ENCODE measurements around the gene PNPO.
A peak's percentile ranks its signal among the peaks of the same experiment; 100 is the strongest.

Gene PNPO

GRCh38 chr17:47966079-47966519 is 24.7 kb downstream of the PNPO start:
- TF ChIP-seq CTCF (IDR thresholded peaks at IDR 0.05; ENCODE audit: control insufficient read depth, extremely low read depth, insufficient read depth) = no peak
- H3K4me3 ChIP-seq (ENCODE audit: low read depth, low read length) = no peak overlapping the region
- no peak for DNase-seq (ENCODE audit: low read depth)

GRCh38 chr17:47967607-47968252 is 26.4 kb downstream of the PNPO start:
- TF ChIP-seq CTCF (IDR thresholded peaks at IDR 0.05; ENCODE audit: control insufficient read depth, extremely low read depth, insufficient read depth) = no peak
- H3K4me3 ChIP-seq (ENCODE audit: low read depth, low read length) = no peak overlapping the region
- DNase-seq (ENCODE audit: low read depth) = no peak

GRCh38 chr17:47968836-47969235 is 27.5 kb downstream of the PNPO start:
- no peak overlapping the region for H3K4me3 ChIP-seq (ENCODE audit: low read depth, low read length)
- DNase-seq (ENCODE audit: low read depth) = no peak
- no peak for TF ChIP-seq CTCF (IDR thresholded peaks at IDR 0.05; ENCODE audit: control insufficient read depth, extremely low read depth, insufficient read depth)

- no peak overlapping the region for H3K4me3 ChIP-seq (ENCODE audit: low read depth, low read length)
- TF ChIP-seq CTCF (IDR thresholded peaks at IDR 0.05; ENCODE audit: control insufficient read depth, extremely low read depth, insufficient read depth) = no peak
- DNase-seq (ENCODE audit: low read depth) = no peak
Observed at GRCh38 chr17:47969930-47970724, 28.8 kb downstream of the PNPO start.

GRCh38 chr17:47970725-47971499 is 29.5 kb downstream of the PNPO start, which contains the start of gene CDK5RAP3:
TSS of gene CDK5RAP3 (plus strand) at chr17:47971113. CDS start at chr17:47971147, 34 bp downstream.
- DNase-seq (ENCODE audit: low read depth) = peak; percentile 97

More at GRCh38 chr17:47970725-47971499, 29.5 kb downstream of the PNPO start, which contains the start of gene CDK5RAP3:
- peak within 1 kb of the TSS; percentile 96 for H3K4me3 ChIP-seq (ENCODE audit: low read depth, low read length)
- peak; percentile 97 for TF ChIP-seq CTCF (IDR thresholded peaks at IDR 0.05; ENCODE audit: control insufficient read depth, extremely low read depth, insufficient read depth)

All from LNCaP clone FGC (cell line).